ENCODE results near the gene NDUFS7. TPM values are rescaled to one million over a fixed set of nuclear protein-coding genes. Genes with fewer than 3 reads are reported as not detected.

NDUFS7 gene
- total RNA-seq, 1 experiment from 2014 or later = 60.3 TPM

- DNase-seq = no peak
- Mint-ChIP-seq H3K27ac (ENCODE audit: unreplicated experiment) (no peak overlapping the region), H3K36me3 (ENCODE audit: insufficient read depth, unreplicated experiment) (peaks cover 25% of the 10 kb centered on the region), H3K4me3 (ENCODE audit: low read depth, unreplicated experiment) (no peak overlapping the region), H3K9me3 (ENCODE audit: low read depth, unreplicated experiment) (no peaks in the 10 kb centered on the region), H3K4me1 (ENCODE audit: low read depth, unreplicated experiment) (no peaks in the 10 kb centered on the region), H3K27me3 (ENCODE audit: unreplicated experiment) (no peaks in the 10 kb centered on the region)
- CTCF ChIA-PET = interaction anchor here (1.0 kb wide), 1 partner anchor 94 kb away, joined by 3 read pairs; no protein-coding TSS in a partner anchor
- BruUV-seq (replicated peaks) = no TSS peak
- intact Hi-C loops (cut with micrococcal nuclease; ENCODE audit: unreplicated experiment) = loop anchor here (2.0 kb wide), 1 partner anchor 95 kb away; no protein-coding TSS in a partner anchor
- TF ChIP-seq CTCF (IDR thresholded peaks at IDR 0.05; ENCODE audit: unreplicated experiment) = no peak
Observed at GRCh38 chr19:1373534-1374249, 10.0 kb upstream of the NDUFS7 start.

- Mint-ChIP-seq H3K36me3 (ENCODE audit: insufficient read depth, unreplicated experiment) (peaks cover 25% of the 10 kb centered on the region), H3K9me3 (ENCODE audit: low read depth, unreplicated experiment) (no peaks in the 10 kb centered on the region), H3K27me3 (ENCODE audit: unreplicated experiment) (no peaks in the 10 kb centered on the region), H3K4me3 (ENCODE audit: low read depth, unreplicated experiment) (no peak overlapping the region), H3K4me1 (ENCODE audit: low read depth, unreplicated experiment) (no peaks in the 10 kb centered on the region), H3K27ac (ENCODE audit: unreplicated experiment) (no peak overlapping the region)
- no peak for DNase-seq
- TF ChIP-seq CTCF (IDR thresholded peaks at IDR 0.05; ENCODE audit: unreplicated experiment) = no peak
- no TSS peak for BruUV-seq (replicated peaks)
- intact Hi-C loops (cut with micrococcal nuclease; ENCODE audit: unreplicated experiment) = no loop called here
- CTCF ChIA-PET = no interaction called here
Observed at GRCh38 chr19:1374250-1374577, 9.5 kb upstream of the NDUFS7 start.

- Mint-ChIP-seq H3K4me1 (ENCODE audit: low read depth, unreplicated experiment) (no peaks in the 10 kb centered on the region), H3K27ac (ENCODE audit: unreplicated experiment) (no peak overlapping the region), H3K9me3 (ENCODE audit: low read depth, unreplicated experiment) (no peaks in the 10 kb centered on the region), H3K36me3 (ENCODE audit: insufficient read depth, unreplicated experiment) (peaks cover 25% of the 10 kb centered on the region), H3K4me3 (ENCODE audit: low read depth, unreplicated experiment) (no peak overlapping the region), H3K27me3 (ENCODE audit: unreplicated experiment) (no peaks in the 10 kb centered on the region)
- no peak for TF ChIP-seq CTCF (IDR thresholded peaks at IDR 0.05; ENCODE audit: unreplicated experiment)
- DNase-seq = no peak
- CTCF ChIA-PET = interaction anchor here (0.6 kb wide), 1 partner anchor 60 kb away, joined by 4 read pairs; no protein-coding TSS in a partner anchor
- BruUV-seq (replicated peaks) = no TSS peak
- intact Hi-C loops (cut with micrococcal nuclease; ENCODE audit: unreplicated experiment) = no loop called here
Observed at GRCh38 chr19:1376415-1376805, 7.3 kb upstream of the NDUFS7 start.

GRCh38 chr19:1377176-1377964 lies 6.3 kb upstream of the NDUFS7 start:
- no peaks in the 10 kb centered on the region for H3K9me3 Mint-ChIP-seq (ENCODE audit: low read depth, unreplicated experiment)
- BruUV-seq (replicated peaks) = no TSS peak
- no peak for DNase-seq
- intact Hi-C loops (cut with micrococcal nuclease; ENCODE audit: unreplicated experiment) = no loop called here
- no peak for TF ChIP-seq CTCF (IDR thresholded peaks at IDR 0.05; ENCODE audit: unreplicated experiment)
- no peak overlapping the region for H3K27ac Mint-ChIP-seq (ENCODE audit: unreplicated experiment)
- CTCF ChIA-PET = no interaction called here
- no peaks in the 10 kb centered on the region for H3K27me3 Mint-ChIP-seq (ENCODE audit: unreplicated experiment)
- peaks cover 17% of the 10 kb centered on the region for H3K36me3 Mint-ChIP-seq (ENCODE audit: insufficient read depth, unreplicated experiment)
- no peaks in the 10 kb centered on the region for H3K4me1 Mint-ChIP-seq (ENCODE audit: low read depth, unreplicated experiment)
- no peak overlapping the region for H3K4me3 Mint-ChIP-seq (ENCODE audit: low read depth, unreplicated experiment)

Data from Calu3 (cell line).